Muscle layer of colon (tissue), 2 donors: ENCODE results near the gene ISM2.
"Not testable (repeated sequence)": the region's sequence is repeated elsewhere in the genome, so short reads cannot be mapped to it uniquely, and the experiment has no call there.

Source experiments
- H3K27ac ChIP-seq: one replicate; pipeline ENCODE4 v1.7.0; 2013; ENCODE audit warnings: low read depth, mild to moderate bottlenecking, low read length, moderate library complexity
- H3K27me3 ChIP-seq, 2 donors: one replicate each; pipeline ENCODE4 v1.7.0; 2013; ENCODE audit warnings: low read length in 2 of 2, mild to moderate bottlenecking in 2 of 2; ENCODE audit not compliant: insufficient read depth in 2 of 2, control insufficient read depth in 1 of 2
- H3K36me3 ChIP-seq: one replicate; pipeline ENCODE4 v1.7.0; 2013; ENCODE audit warnings: mild to moderate bottlenecking, low read length; ENCODE audit not compliant: insufficient read depth
- H3K4me1 ChIP-seq: one replicate; pipeline ENCODE4 v1.7.0; 2013; ENCODE audit warnings: mild to moderate bottlenecking, low read length; ENCODE audit not compliant: insufficient read depth
- H3K4me3 ChIP-seq, 2 donors: one replicate each; pipeline ENCODE4 v1.7.0; 2013; ENCODE audit warnings: low read length in 2 of 2, low read depth in 1 of 2, mild to moderate bottlenecking in 1 of 2, moderate library complexity in 1 of 2
- H3K9ac ChIP-seq: one replicate; pipeline ENCODE4 v1.7.0; 2013; ENCODE audit warnings: low read length
- H3K9me3 ChIP-seq: one replicate; pipeline ENCODE4 v1.7.0; 2013; ENCODE audit warnings: mild to moderate bottlenecking, low read length
- donor health status: abdominal sarcoma.
- donor health status: Adenocarcinoma of cecum.

ISM2 gene

DNA sequence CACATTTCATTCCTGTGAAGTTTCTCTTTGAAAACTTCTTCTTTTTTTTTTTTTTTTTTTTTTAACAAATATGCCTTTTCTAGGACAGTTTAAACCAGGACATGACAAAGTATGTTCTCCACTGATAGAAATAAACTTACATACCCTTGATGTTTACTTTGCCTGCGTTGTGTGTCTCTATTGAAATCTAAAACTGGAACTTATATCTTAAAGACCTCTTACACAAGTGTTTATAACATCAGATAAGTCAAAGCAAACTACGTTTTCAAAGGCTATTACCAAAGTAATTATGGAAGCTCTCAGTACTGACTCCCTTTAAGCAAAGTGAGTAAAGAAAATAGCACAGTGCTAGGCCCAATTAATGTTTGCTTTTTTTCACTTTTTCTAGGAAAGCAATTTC lies 30.6 kb upstream of the ISM2 start:
- Histone ChIP-seq H3K27ac (no peak overlapping the region), H3K4me3 (no peak overlapping the region), H3K9me3 (no peaks in the 10 kb centered on the region), H3K9ac (no peak overlapping the region), H3K27me3 (no peaks in the 10 kb centered on the region), H3K36me3 (no peaks in the 10 kb centered on the region), H3K4me1 (no peaks in the 10 kb centered on the region)

DNA sequence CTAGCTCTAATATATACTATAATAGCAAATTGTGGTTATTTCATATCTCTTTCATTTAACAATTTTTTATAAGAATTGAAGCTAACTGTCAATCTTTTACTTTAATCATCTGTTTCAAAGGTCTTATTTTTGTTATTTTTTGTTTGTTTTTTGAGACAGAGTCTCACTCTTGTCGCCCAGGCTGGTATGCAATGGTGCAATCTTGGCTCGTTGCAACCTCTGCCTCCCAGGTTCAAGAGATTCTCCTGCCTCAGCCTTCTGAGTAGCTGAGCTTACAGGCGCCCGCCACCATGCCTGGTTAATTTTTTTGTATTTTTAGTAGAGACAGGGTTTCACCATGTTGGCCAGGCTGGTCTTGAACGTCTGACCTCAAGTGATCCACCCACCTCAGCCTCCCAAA lies 30.1 kb upstream of the ISM2 start:
- H3K4me3 ChIP-seq, H3K4me1 ChIP-seq, H3K9ac ChIP-seq, H3K27me3 ChIP-seq, H3K27ac ChIP-seq, H3K9me3 ChIP-seq, H3K36me3 ChIP-seq: not testable (repeated sequence)

DNA sequence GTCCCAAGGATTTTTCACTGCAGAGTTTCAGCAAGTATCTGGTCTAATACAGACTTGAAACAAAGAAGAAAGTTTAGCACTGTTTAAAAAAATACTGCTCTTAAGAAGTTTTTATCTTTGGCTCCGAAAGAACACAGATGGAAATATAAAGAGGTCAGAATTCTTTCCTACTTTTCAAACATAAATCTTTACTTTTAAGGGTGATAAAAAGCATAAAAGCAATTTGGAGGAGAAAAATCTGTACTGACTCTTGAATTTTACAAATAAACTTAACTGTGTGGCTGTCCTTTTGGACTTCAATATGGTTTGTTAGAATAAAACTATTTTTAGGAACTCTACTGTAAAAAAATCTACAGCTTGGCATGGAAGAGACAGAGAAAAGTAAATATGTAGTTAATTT lies 27.6 kb upstream of the ISM2 start:
- H3K27ac ChIP-seq: no peak overlapping the region
- no peaks in the 10 kb centered on the region for H3K9me3 ChIP-seq
- no peak overlapping the region for H3K4me3 ChIP-seq
- no peak overlapping the region for H3K9ac ChIP-seq
- no peaks in the 10 kb centered on the region for H3K36me3 ChIP-seq
- no peaks in the 10 kb centered on the region for H3K27me3 ChIP-seq
- H3K4me1 ChIP-seq: no peaks in the 10 kb centered on the region

DNA sequence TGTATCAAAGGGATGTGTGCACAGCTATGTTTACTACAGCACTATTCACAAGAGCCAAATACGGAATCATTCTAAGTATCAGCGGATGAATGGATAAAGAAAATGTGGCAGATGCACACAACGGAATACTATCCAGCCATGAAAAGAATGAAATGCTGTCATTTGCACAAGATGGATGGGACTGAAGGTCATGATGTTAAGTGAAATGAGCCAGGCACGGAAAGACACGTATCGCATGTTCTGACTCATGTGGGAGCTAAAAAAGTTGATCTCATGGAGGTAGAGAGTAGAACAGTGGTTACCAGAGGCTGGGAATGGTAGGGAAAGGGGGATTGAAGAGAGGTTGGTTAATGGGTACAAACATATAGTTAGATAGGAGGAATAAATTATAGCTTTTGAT lies 25.9 kb upstream of the ISM2 start:
- H3K4me3 ChIP-seq: no peak overlapping the region
- H3K27ac ChIP-seq: no peak overlapping the region
- no peaks in the 10 kb centered on the region for H3K4me1 ChIP-seq
- H3K9ac ChIP-seq: no peak overlapping the region
- H3K9me3 ChIP-seq: no peaks in the 10 kb centered on the region
- no peaks in the 10 kb centered on the region for H3K27me3 ChIP-seq
- peaks cover 11% of the 10 kb centered on the region for H3K36me3 ChIP-seq

DNA sequence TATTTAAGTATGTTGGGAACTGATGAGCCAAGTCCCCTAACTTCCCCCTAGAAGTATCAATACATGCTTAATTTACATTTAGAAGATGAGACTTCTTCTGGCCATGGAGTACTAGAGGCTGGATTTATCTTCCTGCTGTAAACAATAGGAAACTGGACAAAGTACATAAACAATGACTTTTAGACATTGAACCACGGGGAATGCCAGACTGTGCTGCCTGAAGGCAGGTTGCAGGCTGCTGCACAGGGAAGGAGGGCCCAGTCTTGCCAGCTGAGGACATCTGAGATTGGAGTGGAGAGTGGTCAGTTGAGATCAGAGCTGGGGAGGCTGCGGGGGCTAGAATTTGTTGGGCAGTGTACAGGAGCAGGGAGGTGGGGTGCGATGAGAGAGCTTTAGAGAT lies 24.5 kb upstream of the ISM2 start:
- Histone ChIP-seq H3K4me1 (no peaks in the 10 kb centered on the region), H3K4me3 (no peak overlapping the region), H3K27me3 (no peaks in the 10 kb centered on the region), H3K9ac (no peak overlapping the region), H3K36me3 (peaks cover 13% of the 10 kb centered on the region), H3K27ac (no peak overlapping the region), H3K9me3 (no peaks in the 10 kb centered on the region)

DNA sequence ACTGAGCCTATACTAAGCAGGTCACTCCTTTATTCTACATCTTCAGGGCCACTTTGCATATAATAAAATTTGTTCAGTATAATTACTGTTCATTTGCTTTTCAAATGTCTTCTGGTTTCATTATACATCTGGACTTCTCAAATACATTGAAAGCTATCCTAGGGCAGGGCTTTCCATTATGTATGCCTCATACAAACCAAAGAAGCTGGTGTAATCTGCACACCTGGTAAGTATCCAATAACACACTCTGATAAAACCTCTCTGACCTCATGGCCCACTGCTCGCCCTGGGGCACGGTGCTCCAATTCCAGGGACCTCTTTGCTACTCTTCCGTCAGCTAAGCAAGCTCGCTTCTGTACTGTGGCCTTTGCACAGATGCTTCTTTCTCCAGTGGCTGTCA lies 21.9 kb upstream of the ISM2 start:
- peaks cover 26% of the 10 kb centered on the region for H3K36me3 ChIP-seq
- H3K27ac ChIP-seq: no peak overlapping the region
- no peaks in the 10 kb centered on the region for H3K9me3 ChIP-seq
- no peak overlapping the region for H3K9ac ChIP-seq
- H3K4me1 ChIP-seq: no peaks in the 10 kb centered on the region
- no peaks in the 10 kb centered on the region for H3K27me3 ChIP-seq
- no peak overlapping the region for H3K4me3 ChIP-seq

DNA sequence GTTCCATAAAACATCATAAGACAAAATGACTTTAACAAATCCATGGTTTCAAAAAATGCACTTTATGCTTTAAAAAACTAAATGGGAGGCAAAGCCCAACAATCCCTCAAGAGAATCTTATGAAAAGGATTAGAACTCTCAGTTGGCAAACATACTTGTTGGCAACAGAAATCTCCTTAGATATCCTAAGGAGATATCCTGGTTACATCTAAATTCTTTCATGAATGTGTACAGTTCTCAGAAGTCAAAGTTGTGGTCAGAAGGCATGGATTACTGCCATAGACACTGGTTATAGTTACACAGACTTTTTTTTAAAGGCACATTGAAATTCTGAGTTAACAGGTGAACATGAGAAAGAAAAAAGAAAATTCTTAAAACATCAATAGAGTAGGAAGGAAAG lies 17.5 kb upstream of the ISM2 start:
- Histone ChIP-seq H3K27me3 (no peaks in the 10 kb centered on the region), H3K27ac (no peak overlapping the region), H3K36me3 (peaks cover 39% of the 10 kb centered on the region)

DNA sequence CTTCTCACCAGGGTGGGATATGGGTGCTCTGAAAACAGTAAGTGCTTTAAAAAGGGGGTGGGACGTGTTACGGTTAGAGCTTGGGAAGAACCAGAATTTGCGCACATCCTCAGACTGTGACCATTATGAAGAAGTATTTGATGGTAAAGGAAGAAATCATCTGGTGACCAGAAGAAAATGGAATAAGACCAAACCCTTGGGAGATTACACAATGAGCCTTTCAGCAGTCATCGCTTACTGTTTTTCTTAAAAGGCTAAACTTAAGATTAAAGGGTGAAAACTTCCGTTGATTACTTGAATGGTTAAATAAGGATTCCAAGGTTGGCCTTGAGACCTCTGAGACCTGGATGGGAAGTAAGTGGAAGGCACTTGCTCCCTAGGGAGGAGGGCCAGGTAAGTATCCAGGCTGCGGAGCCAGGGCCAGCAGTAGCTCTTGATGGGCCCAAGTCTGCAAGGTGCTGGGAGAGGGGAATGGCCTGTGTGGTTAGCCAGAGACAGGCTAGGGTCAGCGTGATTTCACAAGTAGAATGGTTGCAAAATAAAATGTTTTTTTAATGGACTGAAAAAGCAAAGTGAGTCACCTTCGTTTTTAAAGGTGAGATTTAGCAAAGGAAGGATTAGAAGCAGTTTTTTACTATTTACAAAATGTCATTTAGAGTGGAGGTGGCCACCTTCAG lies 13.0 kb upstream of the ISM2 start:
- Histone ChIP-seq H3K27ac (no peak overlapping the region), H3K4me3 (no peak overlapping the region), H3K9me3 (no peaks in the 10 kb centered on the region), H3K36me3 (peaks cover 27% of the 10 kb centered on the region), H3K4me1 (no peaks in the 10 kb centered on the region), H3K27me3 (no peaks in the 10 kb centered on the region), H3K9ac (no peak overlapping the region)

More for the DNA sequence above, 17.5 kb upstream of the ISM2 start:
- Histone ChIP-seq H3K4me3 (no peak overlapping the region), H3K4me1 (no peaks in the 10 kb centered on the region), H3K9me3 (no peaks in the 10 kb centered on the region), H3K9ac (no peak overlapping the region)

DNA sequence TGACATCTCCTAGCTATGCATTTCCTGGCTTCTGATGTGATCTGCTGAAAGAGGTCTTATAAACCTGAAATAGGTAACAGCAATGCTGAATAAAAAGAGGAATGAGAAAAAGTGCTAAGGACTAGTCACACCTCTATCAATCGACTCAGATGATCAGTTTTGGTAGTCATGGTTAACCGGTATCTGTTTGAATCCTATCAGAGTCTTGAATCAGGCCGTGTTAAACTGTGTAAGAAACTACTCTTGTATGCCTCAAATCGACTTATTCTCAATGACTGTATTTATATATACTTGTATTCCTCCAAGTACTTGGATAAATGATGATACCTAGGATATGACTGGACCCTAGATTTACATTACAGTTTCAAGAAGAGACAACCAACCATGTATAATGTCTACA lies 10.8 kb upstream of the ISM2 start:
- H3K27me3 ChIP-seq: no peaks in the 10 kb centered on the region
- H3K36me3 ChIP-seq: peaks cover 22% of the 10 kb centered on the region
- H3K27ac ChIP-seq: no peak overlapping the region
- no peaks in the 10 kb centered on the region for H3K4me1 ChIP-seq
- H3K9ac ChIP-seq: no peak overlapping the region
- no peaks in the 10 kb centered on the region for H3K9me3 ChIP-seq
- H3K4me3 ChIP-seq: no peak overlapping the region

DNA sequence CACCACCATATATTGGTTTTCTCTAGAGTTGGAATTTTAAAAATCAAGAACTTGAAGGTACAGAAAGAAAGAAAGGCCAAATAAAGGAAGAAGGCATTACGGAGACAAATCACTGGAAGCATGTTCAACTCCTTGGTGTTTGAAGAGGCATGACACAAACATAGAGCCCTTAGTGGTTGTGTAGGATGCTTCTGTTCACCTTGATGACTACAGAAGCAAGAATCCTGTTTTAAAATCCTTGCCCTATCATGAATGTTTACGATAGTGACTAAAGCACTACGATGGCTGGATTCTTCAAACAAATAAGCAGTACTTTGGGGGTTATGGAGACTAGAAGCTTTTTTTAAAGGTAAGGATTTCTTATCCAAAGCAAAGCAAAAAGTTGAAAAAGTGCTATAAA lies 10.3 kb upstream of the ISM2 start:
- Histone ChIP-seq H3K27me3 (no peaks in the 10 kb centered on the region), H3K36me3 (peaks cover 22% of the 10 kb centered on the region), H3K9ac (no peak overlapping the region), H3K27ac (no peak overlapping the region), H3K4me3 (no peak overlapping the region), H3K4me1 (no peaks in the 10 kb centered on the region), H3K9me3 (no peaks in the 10 kb centered on the region)

DNA sequence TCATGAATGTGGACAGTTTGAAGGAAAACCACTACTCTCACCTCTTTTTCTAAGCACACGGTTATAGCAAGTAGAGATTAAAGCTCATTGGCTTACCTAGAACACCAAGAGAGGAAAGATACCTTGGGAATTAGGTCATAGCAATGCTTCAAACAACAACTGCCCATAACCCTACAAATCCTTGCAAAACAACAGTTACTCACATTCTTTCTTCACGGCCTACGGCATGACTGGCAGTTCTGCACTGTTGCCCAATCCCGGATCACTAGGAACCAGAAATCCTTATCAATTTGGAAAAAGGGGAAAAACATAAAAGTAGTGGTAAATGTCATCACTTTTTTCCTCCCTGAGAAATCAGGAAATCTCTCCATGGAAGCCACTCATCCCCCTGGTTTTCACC lies 9.6 kb upstream of the ISM2 start:
- Histone ChIP-seq H3K4me3 (no peak overlapping the region), H3K9ac (no peak overlapping the region), H3K27ac (no peak overlapping the region), H3K9me3 (no peaks in the 10 kb centered on the region), H3K27me3 (no peaks in the 10 kb centered on the region), H3K36me3 (peaks cover 22% of the 10 kb centered on the region), H3K4me1 (no peaks in the 10 kb centered on the region)

DNA sequence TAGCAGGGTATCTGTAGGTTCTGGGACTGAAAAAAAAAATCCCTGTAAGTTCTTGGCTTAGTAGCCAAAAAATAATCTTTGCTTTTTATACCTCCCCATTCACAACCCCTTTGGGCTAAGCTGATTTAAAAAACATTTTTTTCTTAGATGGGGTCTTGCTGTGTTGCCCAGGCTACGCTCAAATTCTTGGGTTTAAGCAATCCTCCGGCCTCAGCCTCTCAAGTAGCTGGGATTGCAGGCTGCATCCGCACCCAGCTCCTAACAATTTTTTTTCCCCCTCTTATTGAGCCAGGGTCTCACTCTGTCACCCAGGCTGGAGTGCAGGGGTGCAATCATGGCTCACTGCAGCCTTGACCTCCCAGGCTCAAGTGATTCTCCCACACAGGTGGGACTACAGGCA lies 9.1 kb upstream of the ISM2 start:
- Histone ChIP-seq H3K4me1 (no peaks in the 10 kb centered on the region), H3K27me3 (no peaks in the 10 kb centered on the region), H3K9me3 (no peaks in the 10 kb centered on the region), H3K9ac (no peak overlapping the region), H3K36me3 (peaks cover 22% of the 10 kb centered on the region), H3K4me3 (no peak overlapping the region), H3K27ac (no peak overlapping the region)
